Forelimb muscle (tissue), 1 donor: ENCODE results near the gene KLHL25. TPM values are rescaled to one million over a fixed set of nuclear protein-coding genes. Genes with fewer than 3 reads are reported as not detected.

Experiments used
- DNase-seq: peaks from one replicate; pipeline ENCODE4 v3.0.0-alpha.2; 2013; ENCODE audit warnings: low read depth
- polyA plus RNA-seq: library from polyadenylated mRNA; unstranded; fragments of 120-200 nt; gene quantifications from one replicate; pipeline ENCODE4 v1.2.1, GENCODE V29; 2013; ENCODE audit not compliant: insufficient read length

The KLHL25 gene
- polyA plus RNA-seq, 1 donor, result 8.3 TPM

DNA sequence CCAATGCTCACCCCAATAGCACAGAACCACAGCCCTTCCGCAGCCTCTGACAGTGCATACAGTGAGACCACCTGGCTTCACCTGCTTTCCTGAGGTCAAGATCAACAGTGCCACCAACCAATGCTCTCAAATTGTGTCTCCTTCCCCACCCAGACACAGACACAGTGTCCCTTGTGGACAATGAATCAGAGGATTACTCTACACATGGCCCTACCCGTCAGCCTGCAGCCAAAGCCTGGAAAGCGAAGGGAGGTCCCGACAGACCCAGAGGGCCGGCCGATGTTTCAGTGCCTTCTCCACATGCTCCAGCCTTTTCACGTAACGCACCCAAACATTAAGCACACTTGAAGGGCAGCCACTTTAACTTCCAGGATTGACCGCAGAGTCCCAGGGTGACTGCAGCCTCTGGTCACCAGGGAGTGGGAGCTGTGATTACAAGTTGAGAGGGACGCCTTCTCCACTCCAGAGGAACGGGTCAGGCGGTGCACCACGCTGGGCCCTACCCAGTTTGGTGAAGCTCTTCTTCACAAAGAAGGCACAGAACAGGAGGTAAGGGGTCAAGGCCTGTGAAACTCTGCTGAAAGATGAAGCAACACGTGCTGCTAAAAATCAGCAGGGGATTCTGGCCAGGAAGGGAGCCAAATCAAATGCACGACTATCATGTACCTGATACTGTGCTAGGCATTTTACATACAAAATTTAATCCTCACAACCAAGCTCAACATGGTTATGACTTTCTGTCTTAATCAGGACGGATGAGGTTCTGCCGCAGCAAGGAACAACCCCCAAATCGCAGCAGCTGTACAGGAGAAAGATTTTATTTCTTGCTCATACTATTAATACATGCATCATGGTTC, 17.2 kb downstream of the KLHL25 start:
- DNase-seq, result no peak

DNA sequence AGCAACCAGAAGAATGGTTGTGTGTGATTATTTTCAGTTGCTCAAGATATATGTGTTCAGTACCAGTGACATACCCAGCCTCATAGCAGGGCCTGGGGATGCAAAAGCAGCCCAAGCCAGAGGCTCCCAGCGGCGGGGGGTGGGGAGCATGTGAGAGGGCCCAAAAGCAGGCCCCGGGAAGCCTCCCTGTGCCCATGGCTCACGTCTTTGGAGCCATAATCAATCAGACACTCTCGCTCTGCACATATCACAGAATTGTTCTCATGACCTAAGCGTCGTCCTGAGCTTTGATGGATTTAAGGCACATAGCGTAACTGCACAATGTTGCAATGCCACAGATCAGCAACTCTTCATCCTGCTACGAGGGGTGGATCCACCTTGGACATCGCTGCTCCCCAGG, 20.8 kb downstream of the KLHL25 start:
- DNase-seq, result no peak

DNA sequence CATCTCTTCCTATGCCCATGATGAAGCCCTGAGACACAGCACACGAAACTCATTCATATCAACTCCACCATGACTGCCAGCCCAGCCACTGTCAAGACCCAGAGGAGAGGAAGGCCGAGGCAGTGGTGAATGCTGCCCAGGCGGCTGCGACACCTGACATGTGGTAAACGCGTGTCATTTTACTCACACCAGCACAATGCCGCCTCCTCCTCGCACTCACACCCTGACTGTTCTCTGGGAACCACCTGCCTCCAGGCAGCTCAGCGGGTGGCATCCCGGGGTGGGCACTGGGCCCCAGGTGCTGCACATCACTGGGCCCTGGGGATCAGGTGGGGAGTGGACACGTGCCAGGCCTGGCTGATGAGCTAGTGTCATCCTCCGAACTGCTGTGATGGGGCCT, 21.5 kb downstream of the KLHL25 start:
- no peak for DNase-seq

DNA sequence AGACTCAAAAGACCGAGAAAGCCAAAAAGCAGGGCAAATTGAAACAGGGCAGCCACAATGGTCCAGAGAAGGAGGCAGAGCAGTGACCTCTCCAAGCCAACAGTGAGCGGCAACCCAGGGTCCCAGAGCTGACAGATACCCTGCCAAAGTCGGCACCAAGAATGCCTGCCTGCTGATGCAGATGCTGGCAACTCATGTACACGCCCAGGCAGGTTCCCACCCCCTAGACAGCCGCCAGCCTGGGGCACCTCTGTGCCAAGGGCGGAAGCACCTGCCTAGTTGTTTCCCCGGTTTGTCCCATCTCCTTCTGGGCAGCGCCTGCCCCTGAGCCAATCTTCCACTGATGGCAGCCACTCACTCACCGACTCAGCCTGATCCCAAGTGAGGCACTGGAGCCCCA, 22.1 kb downstream of the KLHL25 start:
- DNase-seq, result no peak

DNA sequence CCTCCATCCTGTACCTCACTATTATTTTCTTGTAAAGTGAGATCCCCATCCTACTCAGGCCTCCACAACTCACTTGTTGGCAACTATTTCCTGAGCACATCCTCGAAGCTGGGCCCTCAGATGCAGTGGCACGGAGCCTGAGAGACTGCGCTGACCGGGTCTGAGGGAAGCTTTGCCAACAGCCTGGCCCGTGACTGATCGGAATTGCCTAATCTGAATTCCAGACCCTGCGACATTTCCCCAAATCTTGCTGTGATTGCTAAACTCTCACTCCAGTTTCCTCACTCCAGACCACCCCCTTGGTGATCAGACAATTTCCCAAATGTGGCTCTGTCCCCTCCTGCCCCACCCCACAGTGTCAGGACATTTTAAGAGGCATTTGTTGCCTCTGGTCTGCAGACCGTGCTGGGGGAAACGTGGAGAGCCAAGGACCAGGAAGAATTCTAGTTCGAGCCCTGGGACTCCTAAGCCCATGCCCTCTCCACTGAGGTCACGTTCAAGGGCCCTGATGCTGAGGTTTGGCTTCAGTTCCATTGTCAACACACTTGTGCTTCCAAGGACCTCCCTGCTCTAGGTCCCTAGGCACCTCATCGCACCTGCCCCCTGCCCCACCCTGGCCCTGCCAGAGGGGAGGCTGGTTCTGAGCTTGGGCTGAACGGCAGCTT, 22.8 kb downstream of the KLHL25 start:
- DNase-seq, result no peak

DNA sequence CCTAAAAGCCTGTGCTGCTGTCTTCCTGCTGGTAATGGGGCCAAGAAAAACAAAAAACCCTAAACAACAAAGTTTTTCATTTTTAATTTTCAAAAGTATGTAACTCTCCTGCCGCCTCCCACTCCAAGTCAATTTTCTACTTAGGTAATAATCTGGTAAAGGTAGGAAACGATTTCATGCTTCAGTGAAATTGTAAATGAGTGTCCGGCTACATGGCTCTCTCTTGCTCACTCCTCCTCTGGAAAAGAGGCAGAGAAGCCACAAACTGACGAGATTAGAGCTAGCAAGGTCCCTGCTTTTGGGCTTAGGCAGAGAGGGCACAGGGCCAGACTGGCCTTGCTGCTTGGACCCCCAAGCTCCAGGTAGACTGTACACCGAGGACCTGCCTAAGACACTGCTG, 23.5 kb downstream of the KLHL25 start:
- DNase-seq, result no peak

DNA sequence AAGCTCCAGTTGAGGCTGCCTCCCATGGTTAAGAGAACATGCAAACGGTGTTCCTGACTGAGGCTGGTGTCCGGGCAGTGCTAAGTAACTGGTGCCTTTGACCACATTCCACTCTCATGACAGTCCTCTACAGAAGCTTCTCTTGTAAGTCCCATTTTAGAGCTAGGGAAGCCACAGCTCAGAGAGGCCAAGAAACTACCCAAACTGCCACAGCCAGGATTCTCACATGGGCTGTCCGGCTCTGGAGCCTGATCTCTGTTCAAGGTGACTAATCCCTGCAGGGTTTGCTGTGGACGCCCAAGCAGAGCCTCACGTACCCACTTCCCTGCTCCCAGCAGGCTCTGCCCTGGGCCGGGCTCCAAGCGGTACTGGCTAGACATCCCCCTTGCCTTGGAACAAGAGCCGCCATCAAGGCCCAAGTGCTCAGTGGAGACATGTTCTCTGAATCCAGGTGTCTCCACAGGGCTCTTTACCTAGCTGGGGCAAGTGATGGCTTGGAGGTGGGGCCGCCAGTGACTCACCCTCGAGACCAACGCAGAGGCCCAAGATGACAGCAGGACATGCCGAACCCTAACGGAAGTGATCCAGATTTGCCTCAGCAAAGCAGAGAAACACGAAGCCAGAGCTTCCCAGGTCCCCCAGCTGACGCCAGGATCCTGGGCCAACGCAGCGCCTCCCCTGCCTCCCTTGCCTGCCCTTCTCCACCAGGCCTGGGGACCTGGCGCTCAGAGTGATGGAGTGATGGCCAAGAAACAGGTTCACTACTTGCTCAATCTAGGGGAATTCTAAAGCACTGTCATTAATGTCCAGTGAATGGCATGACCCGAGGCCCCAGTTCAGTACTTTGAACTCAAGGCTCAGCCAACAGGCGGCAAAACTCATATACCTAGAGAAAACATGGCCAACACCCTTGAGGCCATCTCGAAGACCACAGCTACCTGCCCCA, 24.4 kb downstream of the KLHL25 start:
- DNase-seq, result no peak

DNA sequence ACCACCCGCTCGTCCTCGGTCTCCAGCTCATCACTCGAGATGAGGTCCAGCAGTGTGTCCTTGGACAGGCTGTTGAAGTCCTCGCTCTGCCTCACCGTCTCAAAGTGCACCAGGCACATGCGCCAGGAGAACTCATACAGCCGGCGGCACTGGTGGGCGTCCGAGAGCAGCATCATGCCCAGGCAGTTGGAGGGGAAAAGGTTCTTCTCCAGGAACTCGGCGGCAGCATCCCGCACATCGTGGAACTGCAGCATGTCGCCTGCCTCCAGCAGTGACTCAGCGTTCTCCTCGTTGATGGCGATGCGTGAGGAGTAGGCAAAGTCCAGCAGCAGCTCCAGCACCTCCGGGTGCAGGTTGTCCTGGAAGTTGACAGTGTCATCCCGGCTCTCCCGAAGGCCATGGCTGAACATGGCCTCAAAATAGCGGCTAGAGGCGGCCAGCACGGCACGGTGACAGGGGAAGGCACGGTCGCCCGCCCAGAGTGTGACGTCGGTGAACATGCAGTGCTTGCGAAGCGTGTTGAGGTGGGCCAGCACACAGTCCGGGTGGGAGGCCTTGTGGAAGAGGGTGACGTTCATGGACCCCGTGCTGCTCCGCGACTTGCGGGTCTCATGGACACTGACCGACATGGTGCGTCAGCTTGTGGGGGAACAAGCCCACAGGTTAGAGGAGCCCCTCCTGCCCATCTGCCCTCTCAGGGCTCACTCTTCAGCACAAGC, 25.4 kb downstream of the KLHL25 start:
- no peak for DNase-seq

DNA sequence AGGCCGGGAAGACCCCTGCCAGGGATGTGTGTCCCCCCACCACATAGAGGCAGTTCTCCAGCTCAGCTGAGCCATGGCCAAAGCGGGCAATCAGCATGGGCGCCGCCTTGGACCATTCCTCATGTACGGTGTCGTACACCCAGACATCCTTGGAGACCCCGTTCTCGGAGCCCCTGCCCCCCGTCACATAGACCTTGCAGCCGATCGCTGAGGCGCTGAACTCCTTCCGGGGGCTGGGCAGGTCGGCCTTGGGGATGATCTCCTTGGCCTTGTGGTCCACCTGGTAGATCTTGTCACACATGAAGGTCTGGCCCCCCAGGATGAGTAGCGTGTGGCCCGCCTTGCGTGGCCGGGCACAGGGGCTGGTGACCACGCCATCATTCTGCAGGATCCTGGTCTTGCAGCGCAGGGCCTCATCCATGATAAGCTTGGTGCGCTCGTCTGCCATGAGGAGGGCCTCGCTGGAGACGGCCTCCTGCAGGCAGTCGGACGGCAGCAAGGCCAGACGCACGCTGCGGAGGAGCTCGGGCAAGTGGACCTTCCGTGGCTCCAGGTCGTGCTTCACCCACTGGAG, 26.0 kb downstream of the KLHL25 start:
- no peak for DNase-seq

DNA sequence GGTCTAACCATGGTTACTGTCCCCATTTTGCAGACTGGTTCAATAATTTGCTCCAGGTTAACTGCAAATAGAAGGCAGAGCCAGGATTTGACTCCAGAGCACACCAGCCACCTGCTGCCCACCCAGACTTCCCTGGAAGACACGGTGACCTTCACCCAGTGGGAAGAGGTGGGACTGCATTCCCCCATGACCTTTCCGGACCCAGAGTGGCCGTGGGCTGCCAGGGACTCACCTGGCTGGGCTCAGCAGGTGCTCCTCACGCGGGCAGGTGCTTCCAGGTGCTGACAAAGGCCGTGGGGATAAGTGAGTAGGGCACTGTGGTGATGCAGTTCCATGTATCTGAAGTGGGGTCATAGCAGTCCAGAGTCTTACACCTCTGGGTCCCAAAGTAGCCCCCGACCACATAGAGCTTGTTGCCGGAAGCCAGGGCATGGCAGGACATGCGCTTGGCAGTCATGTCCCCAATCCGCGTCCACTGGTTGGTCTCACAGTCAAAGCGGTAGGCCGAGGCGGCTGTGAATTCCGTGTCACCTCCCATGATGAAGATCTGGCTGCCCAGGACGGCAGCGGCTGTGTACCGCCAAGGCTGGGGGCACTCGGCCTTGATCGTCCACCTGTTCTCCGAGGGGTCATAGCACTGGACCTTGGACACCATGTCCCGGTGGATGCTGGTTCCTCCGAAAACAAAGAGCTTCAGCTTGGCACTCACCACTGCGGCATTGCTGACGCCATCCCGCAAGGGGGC, 26.8 kb downstream of the KLHL25 start:
- DNase-seq, result no peak

DNA sequence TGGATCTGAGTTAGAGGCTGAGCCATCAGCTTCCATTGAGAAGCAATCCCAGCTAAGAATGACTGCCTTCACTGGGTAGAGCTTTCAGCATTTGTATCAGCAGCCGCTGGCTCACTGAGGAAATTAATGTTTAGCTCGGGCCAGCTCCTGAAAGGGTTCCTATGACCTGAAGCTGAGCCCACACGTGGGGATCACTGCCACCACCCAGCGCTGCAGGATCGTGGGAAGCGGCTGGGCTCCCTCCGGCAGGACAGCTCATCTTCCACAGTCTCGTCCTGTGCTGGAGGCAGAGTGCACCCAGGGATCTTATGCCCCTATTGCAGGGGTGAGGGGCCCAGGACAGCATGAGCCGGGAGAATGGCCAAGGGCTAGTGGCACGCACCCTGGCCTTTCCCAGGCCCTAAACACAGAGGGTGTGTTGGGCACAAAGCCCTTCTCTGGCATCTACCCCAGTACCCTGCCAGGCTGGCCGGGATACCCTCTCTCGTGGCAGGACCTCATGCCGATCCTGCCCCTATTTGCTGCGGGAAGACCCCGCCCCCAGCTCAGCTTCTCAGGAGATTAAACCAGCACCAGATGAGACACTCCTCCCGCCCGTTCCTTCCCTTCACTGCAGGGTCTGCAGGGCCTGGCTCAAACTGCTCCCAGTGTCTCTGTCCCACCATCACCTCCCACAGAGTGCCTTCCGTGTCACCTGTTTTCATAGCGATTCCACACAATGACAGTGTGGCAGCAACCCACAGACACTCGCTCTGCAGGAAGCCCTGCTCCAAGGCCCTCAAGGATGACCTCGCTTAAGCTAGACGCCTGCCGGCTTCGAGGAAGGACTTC, 28.5 kb downstream of the KLHL25 start:
- DNase-seq, result no peak

DNA sequence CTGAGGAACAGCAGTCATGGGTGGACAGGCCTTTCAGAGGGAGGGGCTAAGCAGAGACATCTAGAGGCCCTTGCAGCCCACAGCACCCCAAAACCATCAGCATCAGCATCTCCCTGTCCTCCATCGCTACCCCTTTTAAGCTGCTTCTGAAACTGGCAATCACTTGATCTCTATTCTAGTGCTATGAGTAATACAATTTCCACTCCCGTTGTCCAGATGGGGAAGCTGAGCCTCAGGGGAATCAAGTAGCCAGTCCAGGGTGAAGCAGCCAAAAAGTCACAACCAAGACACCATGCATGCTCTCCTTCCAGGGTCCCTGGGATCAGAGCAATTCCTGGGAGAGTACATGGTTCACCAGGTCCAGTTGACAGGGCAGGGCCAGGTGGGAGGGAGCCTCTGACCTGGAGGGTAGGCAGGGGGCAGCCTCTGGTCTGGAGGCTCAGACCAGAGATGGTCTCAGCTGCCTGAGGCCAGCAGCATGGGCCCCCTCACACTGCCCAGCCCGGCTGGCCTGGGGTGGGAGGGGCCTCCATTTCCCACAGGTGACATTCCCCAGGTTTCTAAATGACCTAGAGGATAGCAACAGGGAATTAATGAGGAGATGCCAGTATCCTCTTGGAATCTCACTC, 30.0 kb downstream of the KLHL25 start:
- DNase-seq, result no peak

DNA sequence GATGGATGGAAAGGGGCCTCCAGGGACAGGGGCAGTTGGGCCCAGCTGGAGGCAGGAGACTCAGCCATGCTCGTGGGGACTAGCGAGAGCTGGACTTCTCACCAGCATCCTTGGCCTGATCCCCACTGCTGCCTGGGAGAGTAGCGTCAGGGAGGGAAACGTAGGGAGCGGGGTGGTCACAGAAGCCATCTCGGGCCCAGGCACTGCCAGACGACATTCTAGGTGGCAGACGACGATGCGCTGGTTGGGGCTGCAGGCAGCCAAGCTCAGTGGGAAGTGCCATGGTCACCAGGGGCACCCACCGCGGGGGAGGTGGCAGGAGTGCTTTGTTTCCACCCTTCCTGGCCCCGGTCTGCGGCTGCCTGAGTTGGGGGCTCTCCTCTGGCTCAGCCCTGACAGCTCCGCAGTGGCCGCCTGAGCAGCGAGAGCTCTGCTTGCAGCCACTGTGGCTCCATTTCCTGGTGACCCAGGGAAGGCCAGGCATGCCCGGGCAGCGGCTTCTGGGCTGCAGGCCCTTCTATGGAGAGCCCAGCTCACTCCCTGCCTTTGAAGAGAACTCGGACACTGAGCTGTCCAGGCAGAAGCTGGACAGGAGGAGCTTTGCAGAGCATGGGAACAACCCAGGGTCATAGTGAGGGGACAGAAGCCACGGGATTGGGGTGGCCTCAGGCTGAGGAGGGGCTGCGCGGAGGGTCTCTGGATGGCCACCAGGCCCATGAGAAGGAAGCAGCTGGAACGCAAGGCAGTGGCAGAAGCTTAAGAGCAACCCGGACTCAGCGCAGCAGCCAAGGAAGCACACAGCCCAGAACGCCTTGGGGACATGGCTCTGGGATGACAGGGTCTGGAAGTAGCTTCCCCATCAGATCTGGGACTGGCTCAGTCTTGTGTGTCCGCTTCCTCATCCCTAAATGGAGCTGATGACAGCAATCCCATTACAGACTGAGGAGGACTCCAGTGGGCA, 30.8 kb downstream of the KLHL25 start:
- DNase-seq, result no peak

DNA sequence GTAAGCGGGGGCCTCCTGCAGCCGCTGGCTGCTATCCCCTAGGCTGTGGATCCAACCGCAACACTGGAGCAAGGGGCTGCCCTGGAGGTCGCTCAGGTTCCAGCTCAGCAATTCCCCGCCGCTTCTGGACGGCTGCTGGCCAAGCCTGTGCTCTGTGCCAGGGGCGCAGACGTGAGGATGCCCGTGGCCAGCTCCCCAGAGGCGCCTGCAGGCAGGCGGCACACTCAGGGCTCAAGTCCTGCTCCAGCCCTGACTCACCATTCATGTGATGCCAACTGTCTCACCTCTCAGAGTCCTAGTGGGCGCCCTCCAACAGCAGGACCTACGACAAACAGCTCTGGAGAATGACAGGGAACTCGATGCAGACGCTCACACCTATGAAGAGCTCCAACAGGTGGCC, 31.6 kb downstream of the KLHL25 start:
- DNase-seq, result no peak

DNA sequence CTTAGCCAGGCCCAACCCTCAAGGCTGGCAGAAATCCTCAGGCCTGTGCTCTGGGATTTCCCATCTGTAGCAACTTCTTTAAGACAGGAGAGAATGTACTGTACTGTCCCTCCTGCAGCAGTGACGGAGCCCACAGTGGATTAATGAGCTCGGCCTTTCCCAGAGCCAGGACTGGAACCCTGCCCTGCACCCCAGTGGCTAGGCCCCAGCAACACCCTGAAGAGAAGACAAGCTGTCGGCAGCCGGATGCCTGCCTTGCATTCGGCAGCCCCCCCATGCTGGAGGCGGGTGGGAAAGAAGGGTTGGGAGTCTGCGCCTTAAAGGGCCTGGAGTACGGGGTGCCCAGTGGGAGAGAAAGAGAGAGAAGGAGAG, 32.0 kb downstream of the KLHL25 start:
- DNase-seq, result no peak

DNA sequence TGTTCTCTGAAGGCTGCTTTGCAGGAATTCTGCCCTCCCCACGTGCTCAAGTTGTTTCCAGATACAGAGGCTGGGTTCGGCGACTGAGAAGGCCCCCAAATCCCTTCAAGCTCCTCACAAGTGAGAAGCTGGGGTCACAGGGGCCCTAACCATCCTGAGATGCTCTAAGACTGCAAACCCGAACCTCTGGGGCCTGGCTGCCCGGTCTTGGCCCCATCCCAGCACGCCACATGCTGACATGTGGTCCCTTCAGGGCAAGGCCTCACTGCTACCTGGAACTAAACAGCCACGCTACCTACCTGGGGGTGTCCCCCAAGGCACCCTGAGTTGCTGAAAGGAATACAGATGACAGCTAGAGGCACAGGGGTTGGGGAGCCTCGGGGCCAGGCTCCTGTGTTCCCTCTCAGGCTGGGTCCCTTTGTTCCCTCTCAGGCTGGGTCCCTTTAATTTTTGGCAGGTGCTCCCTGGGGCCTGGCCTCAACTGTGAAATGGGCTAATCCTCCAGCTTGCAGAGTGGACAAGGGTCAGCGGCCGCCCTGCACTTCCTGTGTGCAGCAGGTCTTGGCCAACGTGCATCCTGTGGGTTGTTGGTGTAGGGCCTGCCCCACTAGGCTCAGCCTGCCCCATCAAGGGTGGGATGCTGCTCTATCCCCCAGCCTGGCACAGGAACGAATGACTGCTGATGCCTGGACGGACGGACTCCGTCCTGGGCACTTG, 32.5 kb downstream of the KLHL25 start:
- no peak for DNase-seq

DNA sequence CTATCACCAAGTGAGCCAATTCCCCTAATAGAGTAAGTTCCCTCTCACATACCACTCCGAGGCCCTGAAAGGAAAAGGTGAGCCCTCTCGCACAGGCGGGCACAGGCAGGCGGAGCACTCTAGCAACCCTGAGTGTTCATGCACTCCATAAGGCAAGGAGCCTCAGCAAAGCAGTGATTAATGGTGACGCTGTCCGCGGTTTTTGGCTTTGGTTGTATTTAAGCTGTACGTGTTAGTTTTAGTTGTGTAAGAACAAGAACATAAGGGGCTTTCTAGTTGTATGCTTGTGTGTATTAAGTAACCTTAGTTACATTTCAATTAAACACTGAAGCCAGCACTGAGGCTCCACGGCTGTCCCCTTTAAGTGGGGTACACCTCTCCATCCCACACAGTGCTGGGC, 33.1 kb downstream of the KLHL25 start:
- DNase-seq, result no peak
